NCI-H1436 (cell line): ENCODE data around the gene WWC2.

Source experiments
- DNase-seq: peaks from one replicate; lab custom pipeline; 2025; lab: John Stamatoyannopoulos, UW

Gene WWC2

DNA sequence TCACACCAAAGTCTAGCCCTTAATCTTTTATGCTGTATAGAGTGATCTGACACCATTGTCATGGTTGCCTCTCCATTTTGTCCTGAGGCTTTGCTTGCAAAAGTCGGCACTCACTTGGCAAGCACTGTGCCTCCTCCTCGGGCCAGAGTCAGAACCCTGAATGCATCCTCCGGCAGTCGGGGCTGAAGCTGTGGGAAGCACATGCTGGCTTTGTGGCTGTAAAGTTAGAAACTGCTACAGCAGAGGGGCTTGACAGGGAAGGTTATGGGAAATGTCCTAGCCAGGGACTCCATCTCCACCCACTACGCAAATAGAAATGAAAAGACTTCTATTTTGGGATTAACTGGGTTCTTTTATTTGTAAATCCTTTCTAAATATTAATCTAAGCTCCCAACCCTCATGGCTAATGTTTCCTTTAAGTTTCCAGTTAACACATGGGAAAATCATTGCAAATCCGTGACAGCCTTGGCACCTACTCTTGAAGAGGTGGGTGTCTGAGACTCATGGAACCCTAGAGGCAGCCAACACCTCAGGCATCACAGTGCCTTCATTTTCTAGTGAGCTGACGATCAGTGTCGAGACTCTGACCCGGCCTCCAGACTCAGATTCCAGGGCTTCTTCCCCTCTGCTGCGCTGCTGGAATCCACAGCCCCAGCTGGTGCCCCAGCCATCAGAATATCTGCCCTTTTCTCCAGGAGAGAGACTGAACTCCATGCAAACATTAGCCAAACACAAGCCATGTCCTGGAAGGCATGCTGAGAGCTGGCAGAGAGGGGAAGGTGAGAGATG lies 231.1 kb downstream of the WWC2 start:
- DNase-seq, result no peak

DNA sequence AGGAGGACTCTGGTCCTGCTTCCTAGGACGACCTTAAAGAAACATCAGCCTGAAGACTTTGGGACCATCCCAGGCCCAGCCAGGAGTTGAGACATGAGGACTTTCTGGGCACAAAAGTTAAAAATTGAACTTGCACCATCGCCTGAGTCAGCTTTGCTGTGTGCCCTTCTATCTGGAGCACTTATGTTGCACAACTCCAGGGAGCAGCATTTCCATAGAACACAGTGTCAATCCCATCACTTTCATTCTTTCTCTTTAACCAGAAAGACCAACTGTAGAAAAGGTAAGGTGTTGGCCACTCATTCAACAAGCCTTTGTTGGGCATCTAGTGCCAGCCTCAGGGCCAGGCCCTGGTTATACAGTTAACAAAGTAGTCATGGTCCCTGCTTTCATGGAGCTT lies 231.8 kb downstream of the WWC2 start:
- no peak for DNase-seq

DNA sequence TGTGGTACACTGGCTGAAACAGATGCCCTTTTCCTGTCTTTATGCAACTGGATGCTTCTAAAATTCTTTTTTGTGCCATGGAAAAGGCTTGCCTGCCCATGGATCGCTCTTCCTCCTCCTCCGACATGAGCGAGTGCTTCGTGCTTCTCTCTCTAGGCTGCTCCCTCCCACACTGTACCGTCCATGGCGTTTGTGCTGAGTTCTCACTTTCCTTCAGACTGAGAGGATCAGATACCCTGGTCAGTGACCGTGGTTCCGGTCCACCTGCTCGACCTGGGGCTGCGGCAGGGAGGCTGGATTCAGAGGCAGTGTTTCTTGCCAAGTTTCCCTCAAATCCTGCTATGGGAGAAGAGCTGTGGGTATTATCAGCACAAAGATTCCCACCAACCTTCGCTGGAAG lies 233.4 kb downstream of the WWC2 start:
- DNase-seq, result no peak

DNA sequence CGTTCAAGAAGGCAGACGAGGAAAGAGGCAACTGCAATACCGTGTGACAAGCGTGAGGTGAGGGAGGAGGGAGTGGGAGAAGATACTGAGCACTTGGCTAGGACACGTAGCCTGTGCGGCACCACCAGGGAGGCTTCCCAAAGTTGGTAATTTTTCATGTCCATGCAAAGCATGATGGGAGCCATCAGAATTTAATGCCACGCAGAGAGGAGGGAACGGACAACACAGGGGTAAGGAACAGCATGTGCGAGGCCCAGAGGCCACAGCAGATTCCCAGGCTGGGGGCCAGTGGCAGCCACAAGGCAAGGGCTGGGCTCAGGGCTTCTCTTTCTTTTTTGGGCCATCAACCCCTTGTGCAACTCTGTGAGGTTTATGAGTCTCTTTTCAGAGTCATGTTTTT lies 234.1 kb downstream of the WWC2 start:
- DNase-seq, result no peak

DNA sequence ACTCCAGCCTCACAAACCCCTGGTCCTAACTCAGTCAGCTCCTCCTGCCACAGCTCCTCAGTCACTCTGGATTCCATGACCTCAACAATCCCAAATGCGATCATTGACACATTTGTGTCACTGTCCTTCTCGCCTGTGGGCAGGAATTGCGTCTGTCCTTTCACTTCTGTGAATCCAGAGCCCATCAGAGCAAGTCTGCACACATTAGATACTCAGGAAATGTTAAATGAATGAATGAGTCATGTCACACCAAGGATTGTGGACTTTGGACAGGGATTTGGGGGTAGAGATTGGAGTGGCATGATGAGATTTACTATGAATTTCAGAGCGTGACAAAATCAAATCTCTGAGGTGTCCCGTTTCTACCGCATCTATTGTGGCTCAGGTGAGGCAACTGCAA lies 234.9 kb downstream of the WWC2 start:
- DNase-seq, result no peak

DNA sequence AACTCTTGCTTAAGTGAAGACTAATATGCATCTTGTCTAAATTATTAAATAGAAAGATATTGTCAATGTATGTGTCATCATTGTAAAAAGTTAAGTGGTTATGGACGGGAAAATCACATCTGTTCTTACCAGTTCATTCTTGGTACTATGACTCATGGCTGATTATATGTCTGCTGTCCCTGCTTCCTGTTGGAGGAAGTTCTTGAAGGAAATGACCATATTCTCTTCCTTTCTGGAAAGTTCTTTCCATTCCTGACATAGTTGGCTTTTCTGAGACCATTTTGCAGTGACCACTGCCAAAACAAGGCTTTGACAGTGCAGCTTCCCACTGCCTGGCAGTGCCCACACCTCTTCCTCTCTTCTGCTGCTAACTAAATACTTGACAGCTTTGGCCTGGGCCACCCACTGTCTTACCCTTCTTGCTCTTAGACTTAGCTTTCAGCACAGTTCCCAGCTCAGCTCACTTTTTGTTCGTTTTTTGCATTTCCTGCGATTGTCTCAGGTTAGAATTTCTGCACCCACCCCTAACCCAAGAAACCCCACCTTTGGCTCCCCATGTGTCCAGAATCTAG lies 236.4 kb downstream of the WWC2 start:
- no peak for DNase-seq

DNA sequence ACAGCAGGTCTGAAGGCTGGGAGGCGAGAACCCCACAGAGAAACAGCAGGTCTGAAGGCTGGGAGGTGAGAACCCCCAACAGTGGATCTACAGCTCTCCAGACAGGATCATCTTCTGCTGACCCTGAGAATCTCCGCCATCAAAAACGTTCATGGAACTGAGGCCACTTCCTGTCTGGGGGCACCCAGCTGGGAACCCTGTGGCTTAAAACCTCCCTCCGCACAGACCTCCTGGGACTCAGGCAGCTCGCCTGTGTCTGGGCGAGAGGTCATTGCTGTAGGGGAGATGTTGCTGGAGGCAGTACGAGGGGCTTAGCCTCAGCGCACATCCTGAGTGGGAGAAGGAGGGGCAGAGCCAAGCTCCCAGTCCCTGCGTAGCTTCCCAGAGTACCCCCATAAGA lies 238.3 kb downstream of the WWC2 start:
- no peak for DNase-seq

DNA sequence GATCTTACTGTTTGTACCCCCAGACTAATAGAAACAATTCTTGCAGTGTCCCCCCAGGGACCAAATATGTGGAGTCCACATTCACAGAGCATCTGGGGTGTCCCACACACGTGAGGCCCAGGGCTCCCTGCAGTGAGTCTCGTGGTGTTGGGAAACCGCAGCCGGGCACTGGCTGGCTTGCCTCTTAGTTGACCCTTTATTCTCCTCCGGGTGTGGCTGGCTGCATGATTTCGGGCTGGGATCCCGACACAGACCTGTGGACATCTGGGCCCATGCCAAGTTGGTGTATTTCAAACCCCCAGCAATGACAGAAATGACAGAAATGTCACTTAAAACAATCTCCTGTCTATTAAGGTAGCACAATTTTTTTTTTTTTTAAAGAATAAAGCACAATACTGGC lies 238.8 kb downstream of the WWC2 start:
- DNase-seq, result no peak

DNA sequence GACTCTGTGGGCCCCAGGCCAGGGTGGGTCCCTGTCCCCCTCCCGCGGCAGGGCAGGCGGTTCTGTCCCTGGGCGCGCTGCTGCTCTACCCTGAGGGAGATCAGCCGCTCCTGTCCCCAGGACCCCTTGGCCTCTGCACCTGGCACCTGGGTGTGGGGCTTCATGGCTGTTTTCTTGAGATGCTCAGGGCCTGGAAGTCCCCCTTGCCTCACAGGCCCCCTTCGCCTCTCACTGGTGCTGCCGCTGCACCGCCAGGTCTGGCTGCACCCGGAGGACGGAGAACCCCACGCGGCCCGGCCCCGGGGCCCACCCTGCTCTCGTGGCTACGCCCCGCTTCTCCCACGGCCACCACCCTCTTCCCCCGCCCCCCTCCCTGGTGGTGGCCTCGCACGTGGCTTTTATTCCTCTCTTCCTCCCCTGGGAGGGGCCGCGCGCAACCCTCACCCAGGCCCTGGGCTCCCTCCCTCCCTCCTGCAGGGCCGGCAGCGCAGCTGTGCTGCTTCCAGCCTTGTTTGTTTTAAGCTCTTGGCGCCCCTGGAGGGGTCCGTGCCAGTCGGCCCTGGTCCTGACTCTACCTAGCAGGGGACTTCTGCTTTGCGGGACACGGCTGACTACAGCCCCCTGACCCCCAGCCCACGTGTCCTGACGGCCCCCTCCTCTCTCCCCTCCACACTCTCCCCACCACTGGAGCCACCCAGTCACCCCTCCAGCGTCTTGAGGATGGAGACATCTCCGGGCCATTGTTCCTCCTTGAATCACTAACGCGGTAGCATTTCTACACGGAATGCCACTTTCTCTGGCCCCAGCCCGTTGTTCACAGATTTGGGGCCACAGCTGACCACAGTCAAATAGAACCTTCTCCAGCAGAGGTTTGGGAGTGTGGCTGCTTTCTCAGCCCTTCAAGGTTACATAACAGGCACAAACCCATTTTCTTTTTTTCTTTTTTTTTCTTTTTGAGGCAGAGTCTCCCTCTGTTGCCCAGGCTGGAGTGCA lies 243.8 kb downstream of the WWC2 start:
- DNase-seq, result peak; percentile 34

DNA sequence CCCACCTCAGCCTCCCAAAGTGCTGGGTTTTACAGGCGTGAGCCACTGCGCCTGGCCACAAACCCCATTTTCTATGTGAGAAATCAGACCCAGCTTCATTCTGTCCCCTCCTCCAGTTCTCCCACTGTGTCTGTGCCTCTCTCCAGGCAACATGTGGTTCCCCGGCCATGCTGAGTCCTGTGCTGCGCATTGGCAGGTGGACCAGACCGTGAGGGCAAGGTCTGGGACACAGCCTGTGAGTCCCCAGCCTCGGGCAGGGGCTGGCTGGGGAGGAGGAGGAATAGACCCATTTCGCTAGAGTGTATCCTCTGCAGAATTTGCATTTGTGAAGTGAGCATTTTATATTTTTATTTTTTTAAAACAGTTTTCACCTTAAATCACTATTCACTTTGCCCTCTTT lies 244.7 kb downstream of the WWC2 start:
- DNase-seq, result no peak

DNA sequence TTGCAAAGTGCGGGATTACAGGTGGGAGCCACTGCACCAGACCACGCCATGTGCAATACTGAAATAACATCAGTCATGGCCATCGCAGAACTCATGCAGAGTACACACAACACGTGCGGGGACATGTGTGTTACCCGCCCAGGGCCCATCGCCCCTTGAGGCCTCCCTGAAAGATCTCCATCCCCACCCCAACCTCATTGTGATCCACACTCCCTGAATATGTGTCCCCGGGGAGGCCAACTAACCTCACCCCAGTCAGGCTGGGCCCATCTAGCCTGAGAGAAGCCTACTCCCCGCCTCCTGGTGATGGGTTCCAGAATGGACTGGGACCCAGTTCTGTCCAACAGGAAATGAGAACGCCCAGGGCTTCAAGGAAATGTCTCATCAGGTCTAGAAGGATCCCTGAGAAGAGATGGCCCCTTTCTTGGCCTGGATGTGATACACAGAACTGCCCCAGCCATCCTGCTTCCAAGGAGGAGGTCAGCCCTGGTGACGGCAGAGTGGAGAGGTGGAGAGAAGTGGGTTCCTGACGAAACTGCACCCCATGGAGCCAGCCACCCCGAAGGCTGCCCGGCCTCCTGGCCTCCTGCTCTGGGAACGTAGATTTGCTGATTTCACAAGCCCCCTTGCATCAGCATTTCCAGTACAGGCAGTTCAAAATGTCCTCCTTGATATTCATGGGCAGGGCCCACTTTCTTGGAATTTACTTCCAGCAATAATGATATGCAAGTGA lies 245.6 kb downstream of the WWC2 start:
- DNase-seq, result no peak

DNA sequence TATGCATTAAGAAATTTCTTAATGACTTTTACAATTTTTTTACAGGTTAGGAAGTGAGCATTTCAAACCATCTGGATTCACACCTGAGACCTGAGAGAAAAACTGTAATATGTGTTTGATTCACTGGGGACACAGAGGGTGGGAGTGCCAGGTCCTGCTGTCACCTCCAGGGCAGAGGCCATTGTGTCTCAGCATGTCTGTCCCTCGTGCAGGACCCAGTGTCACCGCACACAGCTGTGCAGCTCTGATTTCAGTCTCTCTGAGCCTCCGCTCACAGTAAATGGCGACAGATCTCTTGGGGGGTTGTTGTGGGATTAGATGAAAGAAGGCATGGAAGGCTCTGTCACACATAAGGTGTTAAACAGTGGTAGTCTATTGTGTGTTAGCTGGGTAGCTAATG lies 246.2 kb downstream of the WWC2 start:
- no peak for DNase-seq

DNA sequence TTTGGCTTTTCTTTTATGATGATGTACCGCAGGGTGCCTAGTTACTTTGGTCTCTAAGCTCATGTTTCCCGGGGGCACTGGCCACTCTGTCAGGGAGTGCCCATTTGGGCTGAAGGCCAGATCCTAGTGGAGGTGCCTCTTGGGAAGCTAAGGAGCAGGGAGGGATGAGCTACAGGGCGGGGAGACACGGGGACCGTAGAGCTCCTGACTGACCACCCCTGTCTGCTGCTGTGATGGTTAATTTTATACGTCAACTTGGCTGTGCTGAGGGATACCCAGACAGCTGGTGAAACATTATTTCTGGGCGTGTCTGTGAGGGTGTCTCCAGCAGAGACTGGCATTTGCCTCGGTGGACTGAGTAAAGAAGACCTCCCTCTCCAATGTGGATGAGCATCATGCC lies 248.1 kb downstream of the WWC2 start:
- DNase-seq, result no peak

DNA sequence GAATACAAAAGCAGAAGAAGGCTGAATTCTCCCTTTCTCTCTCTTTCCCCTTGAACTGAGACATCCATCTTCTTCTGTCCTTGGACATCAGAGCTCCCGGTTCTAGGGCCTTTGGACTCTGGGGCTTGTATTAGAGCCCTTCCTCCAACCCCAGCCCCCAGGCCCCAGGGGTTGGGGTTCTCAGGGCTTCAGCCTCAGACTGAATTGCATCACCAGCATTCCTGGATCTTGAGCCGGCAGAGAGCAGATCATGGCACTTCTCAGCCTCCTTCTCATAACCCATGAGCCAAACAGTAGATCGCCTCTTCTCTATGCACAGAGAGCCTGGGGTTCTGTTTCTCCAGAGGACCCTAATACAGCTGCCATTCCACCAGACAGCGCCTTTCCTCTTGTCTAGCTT lies 248.5 kb downstream of the WWC2 start:
- DNase-seq, result no peak

DNA sequence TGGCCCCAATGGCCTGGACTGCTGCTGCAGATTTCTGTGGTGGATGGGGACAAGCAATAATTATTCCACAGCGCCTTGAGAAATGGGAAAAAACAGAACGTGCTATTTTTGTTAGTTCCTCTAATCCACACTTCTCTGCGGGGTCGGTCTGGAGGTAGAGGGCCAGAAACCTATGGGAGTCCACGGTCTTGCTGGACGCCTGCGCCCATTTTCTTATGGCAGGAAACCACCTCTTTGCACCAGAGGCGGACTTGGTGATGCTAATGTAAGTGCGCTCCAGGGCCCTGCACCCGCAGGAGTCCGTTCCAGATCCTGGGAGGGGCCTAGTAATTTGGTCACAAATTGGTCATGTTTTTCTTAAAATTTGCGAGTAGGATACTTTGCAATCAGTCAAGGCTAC lies 249.1 kb downstream of the WWC2 start:
- no peak for DNase-seq

DNA sequence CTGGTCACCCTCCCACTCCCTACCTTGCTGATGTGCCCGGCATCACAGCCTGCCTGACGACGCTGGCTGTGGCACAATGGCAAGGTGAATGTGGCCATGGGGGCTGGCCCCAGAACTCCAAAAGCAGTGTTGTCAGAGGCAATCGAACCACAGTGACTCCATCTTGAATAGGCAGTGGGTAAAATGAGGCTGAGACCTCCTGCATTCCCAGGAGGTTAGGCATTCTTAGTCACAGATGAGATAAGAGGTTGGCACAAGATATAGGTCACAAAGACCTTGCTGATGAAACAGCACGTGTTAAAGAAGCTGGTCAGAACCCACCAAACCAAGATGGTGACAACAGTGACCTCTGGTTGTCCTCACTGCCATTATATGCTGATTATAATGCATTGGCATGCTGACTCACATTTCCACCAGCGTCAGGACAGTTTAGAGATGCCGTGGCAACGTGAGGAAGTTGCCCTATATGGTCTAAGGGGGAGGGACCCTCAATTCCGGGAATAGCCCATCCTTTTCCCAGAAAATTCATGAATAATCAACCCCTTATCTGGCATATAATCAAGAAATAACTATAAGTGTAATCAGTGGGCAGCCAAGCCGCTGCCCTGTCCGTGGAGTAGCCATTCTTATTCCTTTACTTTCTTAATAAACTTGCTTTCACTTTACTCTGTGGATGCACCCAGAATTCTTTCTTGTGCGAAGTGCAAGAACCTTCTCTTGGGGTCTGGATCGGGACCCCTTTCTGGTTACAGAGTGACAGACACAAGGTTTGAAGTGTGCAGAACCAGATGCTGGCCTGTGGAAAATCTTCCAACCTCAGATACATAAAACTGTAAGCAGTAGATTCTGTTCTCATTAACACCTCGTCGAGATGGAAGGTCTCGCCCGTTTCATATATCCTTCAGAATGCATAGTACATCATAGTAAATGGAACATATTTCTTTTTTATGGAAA lies 249.9 kb downstream of the WWC2 start:
- no peak for DNase-seq

DNA sequence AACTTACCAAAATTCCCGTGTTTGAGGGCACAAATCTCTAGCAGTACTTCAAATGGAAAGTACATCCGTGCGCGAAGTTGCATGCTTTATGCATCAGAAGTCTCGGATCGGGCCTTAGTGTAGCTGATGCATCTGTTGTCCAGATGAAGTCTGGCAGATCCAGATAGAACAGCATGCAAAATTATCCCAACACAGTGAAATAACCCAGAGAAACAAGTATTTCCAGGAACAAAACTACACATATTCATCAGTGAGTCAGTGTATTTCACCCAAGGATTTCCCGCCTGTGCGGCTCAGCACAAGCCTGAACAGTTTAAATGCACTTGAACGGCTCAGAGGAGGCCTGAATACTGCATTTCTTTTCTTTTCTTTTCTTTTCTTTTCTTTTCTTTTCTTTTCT lies 250.6 kb downstream of the WWC2 start:
- no peak for DNase-seq

DNA sequence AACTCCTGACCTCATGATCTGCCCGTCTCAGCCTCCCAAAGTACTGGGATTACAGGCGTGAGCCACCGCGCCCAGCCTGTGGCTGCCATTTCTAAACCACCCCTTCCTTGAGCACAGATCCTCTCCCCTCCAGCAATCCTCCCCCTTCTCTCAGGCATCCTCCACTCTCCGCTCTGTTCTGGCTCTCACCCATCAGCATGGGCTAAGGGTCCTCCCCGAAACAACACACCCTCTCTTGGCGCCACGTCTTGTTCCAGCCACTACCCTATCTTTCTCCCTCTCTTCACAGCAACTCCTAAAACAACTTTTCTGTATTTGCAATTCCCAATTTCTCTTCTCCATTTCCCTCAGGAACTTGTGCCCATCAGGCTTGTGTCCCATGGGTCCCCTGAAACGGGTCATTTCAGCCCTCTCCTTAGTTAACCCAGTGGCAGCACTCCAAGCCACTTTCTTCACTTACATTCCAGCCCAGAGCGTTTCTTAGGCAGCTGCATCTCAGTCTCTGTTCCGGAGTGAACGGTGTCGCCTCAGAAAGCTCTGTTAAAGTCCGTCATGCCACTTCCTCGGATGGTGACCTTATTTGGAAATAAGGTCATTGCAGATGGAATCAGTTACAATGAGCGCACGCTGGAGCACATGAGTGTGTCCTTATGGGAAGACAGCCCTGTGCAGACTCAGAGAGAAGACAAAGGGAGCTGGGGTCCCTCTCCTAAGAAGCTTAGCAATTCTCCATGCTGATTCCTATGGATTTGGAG lies 251.4 kb downstream of the WWC2 start:
- no peak for DNase-seq

DNA sequence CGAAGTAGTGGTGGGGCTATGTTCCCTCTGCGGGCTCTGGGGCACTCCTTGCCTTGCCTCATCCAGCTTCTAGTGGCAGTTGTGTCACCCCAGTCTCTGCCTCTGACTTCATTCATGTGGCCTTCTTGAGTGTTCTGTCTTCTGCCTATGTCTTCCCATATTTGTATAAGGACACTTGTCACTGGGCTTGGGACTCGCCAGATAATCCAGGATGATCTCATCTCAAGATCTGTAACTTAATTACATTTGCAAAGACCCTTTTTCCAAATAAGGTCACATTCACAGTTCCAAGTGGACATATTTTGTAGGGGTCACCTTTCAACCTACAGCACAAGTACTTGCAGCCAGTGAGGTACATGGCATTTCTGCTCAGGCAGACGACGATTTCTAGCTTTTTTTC lies 253.5 kb downstream of the WWC2 start:
- DNase-seq, result no peak

DNA sequence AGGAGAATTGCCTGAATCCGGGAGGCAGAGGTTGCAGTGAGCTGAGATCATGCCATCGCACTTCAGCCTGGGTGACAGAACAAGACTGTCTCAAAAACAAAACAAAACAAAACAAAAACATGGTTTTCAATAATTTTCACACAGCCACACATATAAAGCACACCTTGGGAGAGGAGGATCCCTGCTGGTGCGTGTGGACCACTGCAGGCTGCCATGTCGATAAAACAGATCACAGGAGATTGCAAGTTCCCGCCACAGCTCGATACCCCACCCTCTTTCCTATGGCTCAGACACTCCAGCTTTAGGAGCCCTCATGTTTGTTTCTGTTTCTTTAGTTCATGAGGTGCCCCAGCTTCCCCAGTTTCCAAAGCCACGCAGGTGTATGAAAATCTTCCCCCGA lies 254.5 kb downstream of the WWC2 start:
- DNase-seq, result no peak
